DND-41 (cell line): ENCODE measurements around the gene FUBP3.

Source experiments
- EZH2 ChIP-seq: IDR thresholded peaks from 3 replicates; pipeline ENCODE4 v1.6.1; 2012; ENCODE audit warnings: borderline replicate concordance, low read depth, mild to moderate bottlenecking, moderate library complexity, low read length, inconsistent platforms; ENCODE audit not compliant: severe bottlenecking
- TF ChIP-seq, protein P1 (sequence below): IDR thresholded peaks from 2 replicates; pipeline ENCODE4 v1.5.1; 2012; ENCODE audit warnings: borderline replicate concordance, low read length, moderate library complexity, mild to moderate bottlenecking; ENCODE audit not compliant: poor library complexity, severe bottlenecking; ENCODE audit errors: extremely low read depth

DNA sequence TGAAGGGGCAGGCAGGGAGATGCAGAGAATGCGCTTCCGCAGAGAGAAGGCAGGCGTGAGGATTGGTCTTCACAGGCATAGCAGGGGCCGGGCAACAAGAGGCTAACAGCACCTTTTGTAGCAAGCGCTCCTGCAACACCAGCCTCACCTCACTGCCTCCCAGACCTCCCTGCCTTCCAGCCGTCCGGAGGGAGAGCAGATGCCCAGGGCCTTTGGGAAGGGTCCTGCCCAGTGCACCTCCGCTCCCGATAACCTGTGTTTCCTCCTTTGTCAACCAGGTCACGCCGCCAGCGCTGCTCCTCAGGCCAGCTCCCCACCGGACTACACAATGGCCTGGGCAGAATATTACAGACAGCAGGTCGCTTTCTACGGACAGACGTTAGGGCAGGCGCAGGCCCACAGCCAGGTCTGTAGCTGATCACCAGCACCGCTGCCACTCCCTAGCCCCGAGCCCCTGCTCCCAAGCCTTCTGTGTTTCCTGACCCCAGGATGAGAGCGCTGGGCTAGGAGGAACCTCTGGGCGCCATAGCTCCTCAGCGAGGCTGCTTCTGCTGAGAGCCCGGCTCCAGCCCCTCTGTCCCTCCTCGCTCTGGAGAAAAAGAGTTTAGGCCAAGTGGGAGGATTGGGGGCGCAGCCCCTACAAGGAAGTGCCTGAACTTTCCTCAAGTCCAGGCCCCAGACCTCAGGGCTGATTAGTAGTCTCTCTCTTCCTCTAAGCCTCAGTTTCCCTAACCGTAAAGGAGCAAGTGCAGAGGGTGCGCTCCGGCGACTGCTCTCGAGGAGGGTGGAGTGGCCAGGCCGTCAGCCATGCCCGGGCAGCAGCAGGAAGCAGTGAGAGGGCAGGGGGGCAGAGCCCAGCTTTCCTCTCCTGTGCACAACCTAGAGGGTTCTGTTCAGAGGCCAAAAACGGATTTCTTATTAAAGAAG lies 56.6 kb downstream of the FUBP3 start:
- TF ChIP-seq, protein P1, sequence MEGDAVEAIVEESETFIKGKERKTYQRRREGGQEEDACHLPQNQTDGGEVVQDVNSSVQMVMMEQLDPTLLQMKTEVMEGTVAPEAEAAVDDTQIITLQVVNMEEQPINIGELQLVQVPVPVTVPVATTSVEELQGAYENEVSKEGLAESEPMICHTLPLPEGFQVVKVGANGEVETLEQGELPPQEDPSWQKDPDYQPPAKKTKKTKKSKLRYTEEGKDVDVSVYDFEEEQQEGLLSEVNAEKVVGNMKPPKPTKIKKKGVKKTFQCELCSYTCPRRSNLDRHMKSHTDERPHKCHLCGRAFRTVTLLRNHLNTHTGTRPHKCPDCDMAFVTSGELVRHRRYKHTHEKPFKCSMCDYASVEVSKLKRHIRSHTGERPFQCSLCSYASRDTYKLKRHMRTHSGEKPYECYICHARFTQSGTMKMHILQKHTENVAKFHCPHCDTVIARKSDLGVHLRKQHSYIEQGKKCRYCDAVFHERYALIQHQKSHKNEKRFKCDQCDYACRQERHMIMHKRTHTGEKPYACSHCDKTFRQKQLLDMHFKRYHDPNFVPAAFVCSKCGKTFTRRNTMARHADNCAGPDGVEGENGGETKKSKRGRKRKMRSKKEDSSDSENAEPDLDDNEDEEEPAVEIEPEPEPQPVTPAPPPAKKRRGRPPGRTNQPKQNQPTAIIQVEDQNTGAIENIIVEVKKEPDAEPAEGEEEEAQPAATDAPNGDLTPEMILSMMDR = no peak
- TF ChIP-seq EZH2 = no peak
